Measurements from ENCODE around the gene DNAH17. TPM values are rescaled to one million over a fixed set of nuclear protein-coding genes. Genes with fewer than 3 reads are reported as not detected.

DNAH17 gene
- total RNA-seq, 4 donors from 2014 or later = under 0.01 TPM; not detected in 2

- WGBS, 2 donors = 54 to 58% methylated on average over 9 of the region's 9 CpGs
- H3K4me1 ChIP-seq = peaks cover 0 to 55% (median 26%) of the 10 kb centered on the region in 4 donors
- H3K27me3 ChIP-seq = no peaks in the 10 kb centered on the region
- H3K27ac ChIP-seq = peak overlapping the region in 3 of 4 donors; percentile 21 to 81 (median 71)
- TF ChIP-seq EP300 (IDR thresholded peaks at IDR 0.05) (peak in 1 of 2 donors; percentile 72), POLR2A (IDR thresholded peaks at IDR 0.05) (no peak), CTCF (IDR thresholded peaks at IDR 0.05) (no peak)
- no peak for DNase-seq (ENCODE audit: low spot score in 2 of 2)
- H3K4me3 ChIP-seq = no peak overlapping the region
- no peaks in the 10 kb centered on the region for H3K36me3 ChIP-seq
- H3K9me3 ChIP-seq = no peaks in the 10 kb centered on the region
These were observed 201.6 kb downstream of the DNAH17 start for GRCh38 chr17:78375401-78376151.

GRCh38 chr17:78374631-78375274 lies 202.4 kb downstream of the DNAH17 start:
- 40 to 52% methylated on average over 14 of the region's 14 CpGs for whole genome bisulfite sequencing, 2 donors
- no peak for DNase-seq (ENCODE audit: low spot score in 2 of 2)
- TF ChIP-seq POLR2A (IDR thresholded peaks at IDR 0.05) = no peak
- TF ChIP-seq EP300 (IDR thresholded peaks at IDR 0.05) = peak in 1 of 2 donors; percentile 15
- no peaks in the 10 kb centered on the region for H3K36me3 ChIP-seq
- no peaks in the 10 kb centered on the region for H3K9me3 ChIP-seq
- peak overlapping the region in 3 of 4 donors; percentile 19 to 81 (median 71) for H3K27ac ChIP-seq
- no peaks in the 10 kb centered on the region for H3K27me3 ChIP-seq
- H3K4me1 ChIP-seq = peaks cover 0 to 47% (median 20%) of the 10 kb centered on the region in 4 donors
- no peak overlapping the region for H3K4me3 ChIP-seq

- Histone ChIP-seq H3K27me3 (no peaks in the 10 kb centered on the region), H3K9me3 (no peaks in the 10 kb centered on the region), H3K4me3 (no peak overlapping the region), H3K4me1 (peaks cover 0 to 41% (median 14%) of the 10 kb centered on the region in 4 donors), H3K27ac (peak overlapping the region in 2 of 4 donors; percentile 71 to 81), H3K36me3 (no peaks in the 10 kb centered on the region)
- DNase-seq (ENCODE audit: low spot score in 2 of 2) = no peak
- TF ChIP-seq POLR2A (IDR thresholded peaks at IDR 0.05) (no peak), CTCF (IDR thresholded peaks at IDR 0.05) (no peak), EP300 (IDR thresholded peaks at IDR 0.05) (no peak)
- WGBS, 2 donors = 58 to 59% methylated on average over 6 of the region's 6 CpGs
These were observed 203.0 kb downstream of the DNAH17 start for GRCh38 chr17:78374189-78374588.

Small RNA genes lying within 50 kb of the gene (small RNA-seq; reads per million reads assigned to genes)
- gene RF00415 (not detected), gene RN7SL454P (not detected)

Other genes with a start within 250 kb of the DNAH17 start
- gene SOCS3, start 217.3 kb downstream of the DNAH17 start, total RNA-seq = 10 to 100 TPM; 23.7 to 76.5 (median 59.7) TPM
- gene PGS1, start 198.7 kb downstream of the DNAH17 start, total RNA-seq = 100 to 1,000 TPM in 1 of 4 donors, 10 to 100 TPM in 3; 41.9 to 105 (median 53.2) TPM
- gene CYTH1, start 204.9 kb upstream of the DNAH17 start, total RNA-seq = 10 to 100 TPM; 53.1 to 81.0 (median 63.8) TPM